HCT116 (cell line): Measurements from ENCODE around the gene TNXB. TPM values are rescaled to one million over a fixed set of nuclear protein-coding genes. Genes with fewer than 3 reads are reported as not detected.
"Not testable (repeated sequence)": the region's sequence is repeated elsewhere in the genome, so short reads cannot be mapped to it uniquely, and the experiment has no call there.

Experiments used
- ATAC-seq: fragments of 200-7000 bp; cut with Tn5 transposase; 2 replicates; pipeline ENCODE4 v1.9.1; 2020; ENCODE audit warnings: mild to moderate bottlenecking, moderate library complexity
- BruUV-seq: library from RNA; stranded (reverse); fragments of 400-500 nt; replicated peaks from 2 replicates; lab custom pipeline; 2021; lab: Mats Ljungman, UMichigan
- CTCF ChIA-PET: fragments of 300-600 bp; sonication (Branson Sonifier 250); formaldehyde crosslinking; loops from one replicate; lab custom pipeline; 2021; ENCODE audit warnings: antibody characterized with exemption; lab: Charles Lee
- POLR2A ChIA-PET: fragments of 300-600, 350-600 bp; sonication (Branson Sonifier 250); formaldehyde crosslinking; loops from one replicate; lab custom pipeline; 2021; ENCODE audit warnings: antibody characterized with exemption; lab: Charles Lee
- RAD21 ChIA-PET, 2 experiments: fragments of 300-600 bp; sonication (Branson Sonifier 250); formaldehyde crosslinking; loops; one replicate each; lab custom pipeline; 2023; ENCODE audit warnings: low total read pairs in 2 of 2; ENCODE audit not compliant: uncharacterized antibody in 2 of 2, unreplicated experiment in 2 of 2, low non-redundant PET in 1 of 2; lab: Charles Lee
- DNase-seq: peaks from one replicate; pipeline ENCODE4 v3.0.0-alpha.2; 2010; ENCODE audit warnings: low read depth, low spot score
- H2AFZ ChIP-seq: fragments of 200-600 bp; shearing (Covaris generic), sonication (generic); 2 replicates; pipeline ENCODE4 v1.6.1; 2017; ENCODE audit warnings: low read depth, mixed run types, mixed read lengths, antibody characterized with exemption, low read length; ENCODE audit not compliant: poor library complexity, severe bottlenecking
- H3K27ac ChIP-seq: 2 replicates; pipeline ENCODE4 v1.5.1; 2012; ENCODE audit warnings: low read depth, low read length
- H3K27me3 ChIP-seq: fragments of 200-600 bp; sonication (generic); 2 replicates; pipeline ENCODE4 v1.6.1; 2016; ENCODE audit warnings: mixed run types, low read length, mixed read lengths; ENCODE audit not compliant: insufficient read depth
- H3K36me3 ChIP-seq, 2 experiments: fragments of 200-500 bp in 1 of 2; fragments of 200-600 bp in 1 of 2; sonication (Bioruptor generic) in 1 of 2; sonication (generic) in 1 of 2; 2 replicates each; pipeline versions ENCODE4 v1.5.1 to v1.6.1; 2014 to 2016; ENCODE audit warnings: low read length in 2 of 2, inconsistent platforms in 1 of 2, mixed read lengths in 1 of 2, mixed run types in 1 of 2; ENCODE audit not compliant: insufficient read depth in 2 of 2, control insufficient read depth in 1 of 2
- H3K4me1 ChIP-seq, 2 experiments: fragments of 200-600 bp in 1 of 2; sonication (generic) in 1 of 2; 2 replicates each; pipeline versions ENCODE4 v1.5.1 to v1.6.1; 2012 to 2017; ENCODE audit warnings: low read length in 2 of 2, inconsistent platforms in 1 of 2, mild to moderate bottlenecking in 1 of 2, mixed read lengths in 1 of 2, mixed run types in 1 of 2, moderate library complexity in 1 of 2; ENCODE audit not compliant: insufficient read depth in 2 of 2, control insufficient read depth in 1 of 2
- H3K4me2 ChIP-seq: fragments of 200-600 bp; sonication (generic); 2 replicates; pipeline ENCODE4 v1.6.1; 2017; ENCODE audit warnings: mixed run types, low read length, mixed read lengths
- H3K4me3 ChIP-seq, 2 experiments: fragments of 200-600 bp in 1 of 2; sonication (generic) in 1 of 2; replicated peaks in 1 of 2; 2 replicates each; pipeline ENCODE4 v1.5.1; 2011 to 2016; ENCODE audit warnings: low read length in 2 of 2, control low read depth in 1 of 2, low read depth in 1 of 2, mild to moderate bottlenecking in 1 of 2, mixed read lengths in 1 of 2, mixed run types in 1 of 2
- H3K79me2 ChIP-seq: fragments of 200-600 bp; sonication (generic); 2 replicates; pipeline ENCODE4 v1.6.1; 2017; ENCODE audit warnings: mild to moderate bottlenecking, mixed run types, low read length, moderate library complexity, mixed read lengths; ENCODE audit not compliant: insufficient read depth
- H3K9ac ChIP-seq: fragments of 200-600 bp; sonication (generic); 2 replicates; pipeline ENCODE4 v1.6.1; 2016; ENCODE audit warnings: low read length, mixed read lengths
- H3K9me2 ChIP-seq: fragments of 200-600 bp; sonication (generic), shearing (Covaris generic); 2 replicates; pipeline ENCODE4 v1.6.1; 2017; ENCODE audit warnings: mixed run types, mild to moderate bottlenecking, moderate library complexity; ENCODE audit not compliant: insufficient read depth
- H3K9me3 ChIP-seq, 2 experiments: fragments of 200-500 bp in 1 of 2; fragments of 200-600 bp in 1 of 2; sonication (Bioruptor generic) in 1 of 2; sonication (generic) in 1 of 2; 2 replicates each; pipeline ENCODE4 v1.6.1; 2014 to 2017; ENCODE audit warnings: low read length in 2 of 2, mixed read lengths in 2 of 2, inconsistent platforms in 1 of 2, low read depth in 1 of 2, mild to moderate bottlenecking in 1 of 2, mixed run types in 1 of 2, moderate library complexity in 1 of 2; ENCODE audit not compliant: control insufficient read depth in 1 of 2, insufficient read depth in 1 of 2
- H4K20me1 ChIP-seq: fragments of 200-600 bp; sonication (generic), shearing (Covaris generic); 2 replicates; pipeline ENCODE4 v1.6.1; 2017; ENCODE audit warnings: mixed run types, mild to moderate bottlenecking, moderate library complexity; ENCODE audit not compliant: insufficient read depth
- intact Hi-C: fragments of 100-400 bp; cut with micrococcal nuclease; formaldehyde crosslinking; loops from 2 replicates; pipeline ENCODE4 v1.10.0; 2022
- total RNA-seq: library from RNA; stranded (reverse); gene quantifications from one replicate; pipeline ENCODE4 v1.2.1, GENCODE V29; 2021; ENCODE audit not compliant: unreplicated experiment

Gene TNXB
- total RNA-seq, 1 experiment from 2014 or later = 8.5 TPM

- H3K4me3 ChIP-seq, H3K4me1 ChIP-seq, RAD21 ChIA-PET, H2AFZ ChIP-seq, ATAC-seq, BruUV-seq, H3K9me2 ChIP-seq, H3K36me3 ChIP-seq, H3K4me2 ChIP-seq, H3K9ac ChIP-seq, H4K20me1 ChIP-seq, POLR2A ChIA-PET, CTCF ChIA-PET, H3K27me3 ChIP-seq, H3K9me3 ChIP-seq, H3K27ac ChIP-seq, intact Hi-C loops, DNase-seq, H3K79me2 ChIP-seq: not testable (repeated sequence)
Measured at GRCh38 chr6:32041050-32041321, 68.2 kb downstream of the TNXB start.

DNA sequence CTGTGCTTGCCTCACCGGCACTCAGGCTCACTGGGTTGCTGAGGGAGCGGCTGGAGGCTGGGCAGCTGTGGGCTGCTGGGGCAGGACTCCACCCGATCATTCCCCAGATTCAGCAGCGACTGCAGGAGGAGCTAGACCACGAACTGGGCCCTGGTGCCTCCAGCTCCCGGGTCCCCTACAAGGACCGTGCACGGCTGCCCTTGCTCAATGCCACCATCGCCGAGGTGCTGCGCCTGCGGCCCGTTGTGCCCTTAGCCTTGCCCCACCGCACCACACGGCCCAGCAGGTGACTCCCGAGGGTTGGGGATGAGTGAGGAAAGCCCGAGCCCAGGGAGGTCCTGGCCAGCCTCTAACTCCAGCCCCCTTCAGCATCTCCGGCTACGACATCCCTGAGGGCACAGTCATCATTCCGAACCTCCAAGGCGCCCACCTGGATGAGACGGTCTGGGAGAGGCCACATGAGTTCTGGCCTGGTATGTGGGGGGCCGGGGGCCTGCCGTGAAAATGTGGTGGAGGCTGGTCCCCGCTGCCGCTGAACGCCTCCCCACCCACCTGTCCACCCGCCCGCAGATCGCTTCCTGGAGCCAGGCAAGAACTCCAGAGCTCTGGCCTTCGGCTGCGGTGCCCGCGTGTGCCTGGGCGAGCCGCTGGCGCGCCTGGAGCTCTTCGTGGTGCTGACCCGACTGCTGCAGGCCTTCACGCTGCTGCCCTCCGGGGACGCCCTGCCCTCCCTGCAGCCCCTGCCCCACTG, 68.7 kb downstream of the TNXB start:
- 0 out of 2 replicates have a peak, but pooled peaks have one; percentile 5 for ATAC-seq

DNA sequence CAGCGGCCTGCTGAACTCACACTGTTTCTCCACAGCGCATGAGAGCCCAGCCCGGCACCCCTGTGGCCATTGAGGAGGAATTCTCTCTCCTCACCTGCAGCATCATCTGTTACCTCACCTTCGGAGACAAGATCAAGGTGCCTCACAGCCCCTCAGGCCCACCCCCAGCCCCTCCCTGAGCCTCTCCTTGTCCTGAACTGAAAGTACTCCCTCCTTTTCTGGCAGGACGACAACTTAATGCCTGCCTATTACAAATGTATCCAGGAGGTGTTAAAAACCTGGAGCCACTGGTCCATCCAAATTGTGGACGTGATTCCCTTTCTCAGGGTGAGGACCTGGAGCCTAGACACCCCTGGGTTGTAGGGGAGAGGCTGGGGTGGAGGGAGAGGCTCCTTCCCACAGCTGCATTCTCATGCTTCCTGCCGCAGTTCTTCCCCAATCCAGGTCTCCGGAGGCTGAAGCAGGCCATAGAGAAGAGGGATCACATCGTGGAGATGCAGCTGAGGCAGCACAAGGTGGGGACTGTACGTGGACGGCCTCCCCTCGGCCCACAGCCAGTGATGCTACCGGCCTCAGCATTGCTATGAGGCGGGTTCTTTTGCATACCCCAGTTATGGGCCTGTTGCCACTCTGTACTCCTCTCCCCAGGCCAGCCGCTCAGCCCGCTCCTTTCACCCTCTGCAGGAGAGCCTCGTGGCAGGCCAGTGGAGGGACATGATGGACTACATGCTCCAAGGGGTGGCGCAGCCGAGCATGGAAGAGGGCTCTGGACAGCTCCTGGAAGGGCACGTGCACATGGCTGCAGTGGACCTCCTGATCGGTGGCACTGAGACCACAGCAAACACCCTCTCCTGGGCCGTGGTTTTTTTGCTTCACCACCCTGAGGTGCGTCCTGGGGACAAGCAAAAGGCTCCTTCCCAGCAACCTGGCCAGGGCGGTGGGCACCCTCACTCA, 69.5 kb downstream of the TNXB start:
- BruUV-seq, H3K4me1 ChIP-seq, H3K27ac ChIP-seq, H3K27me3 ChIP-seq, H3K9me2 ChIP-seq, H3K9ac ChIP-seq, H2AFZ ChIP-seq, CTCF ChIA-PET, RAD21 ChIA-PET, H3K9me3 ChIP-seq, H3K79me2 ChIP-seq, H3K36me3 ChIP-seq, POLR2A ChIA-PET, H3K4me2 ChIP-seq, H4K20me1 ChIP-seq, intact Hi-C loops, H3K4me3 ChIP-seq, DNase-seq: not testable (repeated sequence)
- ATAC-seq = 0 out of 2 replicates have a peak, but pooled peaks have one; percentile 12

More for the DNA sequence above, 68.7 kb downstream of the TNXB start:
- intact Hi-C loops, H3K9me2 ChIP-seq, H3K27me3 ChIP-seq, H3K9me3 ChIP-seq, H3K79me2 ChIP-seq, DNase-seq, H4K20me1 ChIP-seq, H3K4me2 ChIP-seq, RAD21 ChIA-PET, POLR2A ChIA-PET, H3K4me1 ChIP-seq, H3K27ac ChIP-seq, H2AFZ ChIP-seq, CTCF ChIA-PET, H3K36me3 ChIP-seq, H3K9ac ChIP-seq, H3K4me3 ChIP-seq, BruUV-seq: not testable (repeated sequence)

- H2AFZ ChIP-seq, POLR2A ChIA-PET, H3K27me3 ChIP-seq, intact Hi-C loops, H3K4me3 ChIP-seq, H3K4me2 ChIP-seq, H3K9me2 ChIP-seq, H3K79me2 ChIP-seq, DNase-seq, H3K4me1 ChIP-seq, H3K36me3 ChIP-seq, RAD21 ChIA-PET, H3K9ac ChIP-seq, H4K20me1 ChIP-seq, H3K9me3 ChIP-seq, CTCF ChIA-PET, BruUV-seq, H3K27ac ChIP-seq, ATAC-seq: not testable (repeated sequence)
Measured at GRCh38 chr6:32038878-32039277, 70.3 kb downstream of the TNXB start.
